NCI-H2029 treated with DMSO at 0.1 percent for 48 hours (cell line): ENCODE measurements around the gene GEN1.

Source experiments
- DNase-seq: peaks from one replicate; lab custom pipeline; 2025; lab: John Stamatoyannopoulos, UW

GEN1 gene

GRCh38 chr2:17795309-17795708, 41.4 kb downstream of the GEN1 start:
- no peak for DNase-seq

DNA sequence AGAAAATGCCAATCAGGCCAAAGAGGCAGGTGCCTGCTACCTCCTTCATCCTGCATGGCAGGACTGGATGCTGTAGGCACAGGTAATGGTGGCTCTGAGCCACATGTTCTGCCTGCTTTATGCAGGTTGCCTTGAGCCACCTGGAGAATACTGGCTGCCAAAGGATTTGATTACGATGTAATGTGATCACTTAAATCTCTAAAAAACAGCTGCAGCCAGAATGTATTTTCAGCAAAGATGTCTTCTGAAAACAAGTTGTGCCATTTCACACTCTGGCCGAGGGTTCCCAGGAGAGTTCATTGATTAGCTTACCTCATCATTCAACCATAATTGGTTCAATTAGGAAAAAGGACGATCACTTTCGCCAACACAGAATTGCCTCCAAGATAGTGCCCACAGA, 44.4 kb downstream of the GEN1 start:
- no peak for DNase-seq

GRCh38 chr2:17799301-17800120, 45.6 kb downstream of the GEN1 start:
- DNase-seq: no peak

DNA sequence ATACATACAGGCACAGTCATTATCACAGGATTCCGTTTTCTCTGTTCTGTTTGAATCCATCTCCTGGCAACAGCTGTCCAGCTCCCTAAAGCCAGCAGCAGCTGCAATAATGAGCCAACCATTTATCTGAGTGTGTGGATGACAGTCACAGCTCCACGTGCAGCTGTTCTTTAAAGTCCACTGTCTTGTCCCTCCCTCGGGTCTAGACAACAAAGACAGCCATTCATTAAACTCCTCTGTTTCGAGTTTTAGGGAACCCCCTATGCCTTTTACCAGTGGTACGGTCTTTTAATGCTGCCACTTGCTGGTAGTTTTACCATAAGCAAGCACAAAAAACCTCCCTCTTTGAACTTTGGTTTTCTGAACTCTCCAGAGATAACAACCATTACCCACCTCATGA, 46.3 kb downstream of the GEN1 start:
- no peak for DNase-seq

- DNase-seq: no peak
Measured at GRCh38 chr2:17800693-17801458, 46.9 kb downstream of the GEN1 start.

DNA sequence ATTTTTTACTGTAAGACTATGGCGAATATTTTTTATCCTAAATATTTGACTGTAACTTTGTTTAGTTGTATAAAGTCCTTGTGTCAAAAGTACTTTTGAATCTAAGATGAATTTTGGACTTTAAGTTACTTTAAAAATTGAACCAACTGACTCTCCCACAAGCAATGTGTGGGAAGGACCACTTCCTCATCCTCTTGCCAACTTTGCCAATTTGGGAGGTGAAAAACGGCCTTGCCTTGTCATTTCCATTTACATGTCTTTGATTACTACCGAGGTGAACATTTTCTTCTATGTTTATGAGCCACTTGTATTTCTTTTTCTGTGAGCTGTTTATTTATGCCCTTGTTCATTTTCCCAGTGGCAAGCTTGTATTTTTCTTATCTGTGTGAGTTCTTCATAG, 49.6 kb downstream of the GEN1 start:
- DNase-seq: no peak

DNA sequence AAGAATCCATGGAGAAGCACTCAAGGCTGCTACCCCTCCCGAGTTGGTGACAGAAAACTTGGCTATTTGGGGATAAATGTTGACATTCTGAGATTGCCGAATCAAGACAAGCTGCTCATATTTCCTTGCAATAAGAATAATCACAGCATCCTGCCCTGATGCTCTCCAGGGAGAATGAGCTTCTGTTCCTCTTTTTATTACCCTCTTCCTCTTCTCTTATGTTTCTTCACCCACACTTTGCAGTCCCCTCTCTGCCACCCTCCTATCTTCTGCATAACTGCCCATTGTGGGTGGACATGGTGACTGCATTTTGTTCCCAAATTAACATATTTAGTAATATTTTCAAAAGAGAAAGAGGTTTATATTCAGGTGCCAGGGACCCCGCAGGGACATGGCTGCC, 50.4 kb downstream of the GEN1 start:
- no peak for DNase-seq

GRCh38 chr2:17805166-17805565, 51.2 kb downstream of the GEN1 start:
- no peak for DNase-seq

- DNase-seq: no peak
Measured at GRCh38 chr2:17805717-17806363, 51.9 kb downstream of the GEN1 start.

GRCh38 chr2:17813010-17813741, 59.2 kb downstream of the GEN1 start:
- no peak for DNase-seq

GRCh38 chr2:17813742-17814473, 60.0 kb downstream of the GEN1 start:
- no peak for DNase-seq

- no peak for DNase-seq
Measured at GRCh38 chr2:17814601-17815000, 60.7 kb downstream of the GEN1 start.

DNA sequence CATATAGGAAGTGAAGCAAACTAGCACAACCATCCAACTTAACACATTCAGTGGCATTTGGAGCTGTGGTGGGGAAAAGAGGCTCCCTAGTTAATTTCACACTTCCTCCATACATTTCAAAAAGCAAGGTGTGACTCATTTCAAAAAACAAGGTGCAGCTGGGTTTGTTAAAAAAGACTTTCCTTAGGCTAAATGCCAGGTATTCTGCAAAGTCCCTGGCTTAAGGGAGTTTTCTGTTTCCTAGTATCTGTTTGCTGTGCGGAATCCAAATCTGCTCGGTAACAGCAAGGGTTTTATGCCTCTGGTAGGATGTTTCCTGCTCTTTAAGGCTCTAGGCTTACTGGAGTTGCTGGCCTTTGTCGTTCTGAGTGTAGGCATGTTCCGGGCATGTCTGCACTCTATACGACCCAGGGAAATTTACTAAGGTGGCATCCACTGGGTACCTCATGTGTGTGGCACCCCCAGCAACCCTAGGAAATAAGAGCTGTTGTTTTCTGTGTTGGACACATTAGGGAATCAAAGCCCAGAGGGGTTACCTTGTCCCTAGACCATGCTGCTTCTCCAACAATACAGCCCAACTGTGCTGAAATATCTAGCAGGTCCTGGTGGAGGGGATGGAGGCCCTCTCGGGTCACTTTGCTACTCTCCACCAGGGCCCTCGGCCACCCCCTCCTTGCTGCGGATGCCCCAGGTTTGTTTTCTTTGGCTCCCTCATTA, 61.7 kb downstream of the GEN1 start:
- no peak for DNase-seq

DNA sequence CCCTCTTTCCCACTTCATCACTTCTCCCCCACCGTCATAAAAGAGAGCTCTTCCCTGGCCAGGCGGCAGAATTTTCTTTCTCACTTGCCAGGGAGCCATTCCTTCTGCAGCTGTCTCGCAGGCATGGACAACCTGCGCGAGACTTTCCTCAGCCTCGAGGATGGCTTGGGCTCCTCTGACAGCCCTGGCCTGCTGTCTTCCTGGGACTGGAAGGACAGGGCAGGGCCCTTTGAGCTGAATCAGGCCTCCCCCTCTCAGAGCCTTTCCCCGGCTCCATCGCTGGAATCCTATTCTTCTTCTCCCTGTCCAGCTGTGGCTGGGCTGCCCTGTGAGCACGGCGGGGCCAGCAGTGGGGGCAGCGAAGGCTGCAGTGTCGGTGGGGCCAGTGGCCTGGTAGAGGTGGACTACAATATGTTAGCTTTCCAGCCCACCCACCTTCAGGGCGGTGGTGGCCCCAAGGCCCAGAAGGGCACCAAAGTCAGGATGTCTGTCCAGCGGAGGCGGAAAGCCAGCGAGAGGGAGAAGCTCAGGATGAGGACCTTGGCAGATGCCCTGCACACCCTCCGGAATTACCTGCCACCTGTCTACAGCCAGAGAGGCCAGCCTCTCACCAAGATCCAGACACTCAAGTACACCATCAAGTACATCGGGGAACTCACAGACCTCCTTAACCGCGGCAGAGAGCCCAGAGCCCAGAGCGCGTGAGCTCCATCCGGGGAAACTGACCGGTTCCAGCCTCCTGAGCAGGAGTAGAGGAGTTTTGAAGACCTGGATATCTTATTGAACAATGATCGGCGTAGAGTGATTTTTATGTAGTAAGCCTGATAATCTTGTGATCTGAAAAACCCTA, 62.7 kb downstream of the GEN1 start, which contains the start of gene MSGN1:
MSGN1 (plus strand) TSS at position 65 of the 850 bp plus-strand sequence; CDS start at position 124, 59 bp downstream.
- no peak for DNase-seq

DNA sequence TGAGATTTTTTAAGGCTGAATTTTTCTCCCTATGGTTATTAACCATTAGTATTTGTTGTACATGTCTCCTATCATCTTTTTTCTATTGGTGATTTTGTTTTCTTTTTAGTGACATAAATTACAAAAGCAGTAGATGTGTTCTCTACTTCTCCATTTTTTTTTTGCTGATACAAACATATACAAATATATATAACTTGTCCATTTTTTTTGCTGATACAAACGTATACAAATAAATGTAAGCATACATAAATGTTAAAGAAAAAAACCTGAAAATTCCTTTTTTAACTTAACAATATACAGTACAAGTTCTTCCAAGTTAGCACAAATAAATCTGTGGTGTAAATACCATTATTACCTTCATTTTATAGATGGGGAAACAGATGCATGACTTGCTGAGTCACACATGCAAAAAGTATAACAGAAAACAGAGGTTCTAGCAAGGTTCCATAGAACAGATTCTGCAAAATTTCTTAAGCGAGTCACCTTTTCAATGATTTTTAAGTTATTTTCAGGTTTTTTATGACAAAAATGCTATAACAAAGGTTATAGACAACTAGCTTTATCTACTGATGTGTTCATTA, 64.4 kb downstream of the GEN1 start:
- no peak for DNase-seq

DNA sequence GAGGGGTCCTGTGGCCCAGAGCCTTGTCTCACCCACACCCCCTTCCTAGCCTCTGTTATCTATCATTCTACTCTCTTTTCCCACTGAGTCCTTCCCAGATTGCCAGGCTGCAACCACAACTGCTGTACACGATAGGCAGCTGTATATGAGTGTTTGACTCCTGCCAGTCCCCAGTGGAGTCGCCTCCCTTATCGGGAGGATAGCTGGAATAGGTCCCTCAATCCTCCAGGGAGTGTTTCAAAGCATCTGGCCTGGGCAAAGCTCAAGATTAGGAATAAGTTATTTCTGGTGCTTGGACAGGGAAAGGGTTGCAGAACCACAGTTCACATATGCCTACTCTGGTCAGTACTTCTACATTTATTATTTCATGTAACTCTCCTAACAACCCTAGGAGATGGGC, 67.1 kb downstream of the GEN1 start:
- DNase-seq: no peak

DNA sequence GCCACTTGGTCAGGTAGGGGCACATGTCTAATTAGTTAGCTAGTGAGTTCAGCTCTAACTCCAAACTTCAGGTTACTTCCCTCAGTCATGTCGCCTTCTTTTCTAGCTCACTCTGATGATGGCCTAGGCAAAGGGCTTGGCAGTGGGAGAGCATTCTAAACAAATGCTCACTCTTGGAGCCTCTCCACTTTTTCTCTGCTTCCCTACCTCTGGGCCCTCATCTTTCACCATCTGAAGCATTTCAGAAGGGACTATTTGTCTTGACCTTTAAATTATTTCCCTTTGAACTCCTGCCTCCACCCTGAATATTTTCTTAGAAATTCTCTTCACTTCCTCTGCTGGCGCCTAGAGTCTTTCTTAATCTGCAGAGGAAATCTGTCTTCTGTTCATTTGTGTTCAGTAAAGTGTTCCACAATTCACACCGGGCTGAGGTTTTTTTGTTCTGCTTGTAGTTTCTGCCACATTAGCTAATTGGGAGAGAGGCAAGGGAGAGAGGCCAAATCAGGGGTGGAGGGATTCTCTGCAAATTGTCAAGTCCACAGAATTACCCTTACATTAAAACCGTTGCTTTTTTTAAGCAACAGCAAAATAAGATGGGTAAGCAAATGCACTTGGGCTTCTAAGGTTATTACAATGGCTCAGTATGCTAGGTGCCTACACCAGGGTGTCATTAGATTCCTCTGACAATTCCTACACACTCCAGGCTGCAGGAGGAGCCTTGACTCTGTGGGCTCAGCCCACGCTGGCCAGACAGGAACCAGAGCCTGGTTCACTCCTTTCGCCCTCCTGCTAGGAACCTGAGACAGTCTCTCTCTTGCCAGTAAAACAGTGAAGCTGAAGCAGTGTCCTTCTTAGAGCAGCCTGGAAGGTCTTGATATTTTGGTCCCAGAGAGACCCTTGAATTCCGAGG, 67.9 kb downstream of the GEN1 start:
- DNase-seq: no peak

GRCh38 chr2:17822445-17823117, 68.6 kb downstream of the GEN1 start:
- DNase-seq: no peak
